ENCODE results near the gene AMPD1.

The AMPD1 gene

DNA sequence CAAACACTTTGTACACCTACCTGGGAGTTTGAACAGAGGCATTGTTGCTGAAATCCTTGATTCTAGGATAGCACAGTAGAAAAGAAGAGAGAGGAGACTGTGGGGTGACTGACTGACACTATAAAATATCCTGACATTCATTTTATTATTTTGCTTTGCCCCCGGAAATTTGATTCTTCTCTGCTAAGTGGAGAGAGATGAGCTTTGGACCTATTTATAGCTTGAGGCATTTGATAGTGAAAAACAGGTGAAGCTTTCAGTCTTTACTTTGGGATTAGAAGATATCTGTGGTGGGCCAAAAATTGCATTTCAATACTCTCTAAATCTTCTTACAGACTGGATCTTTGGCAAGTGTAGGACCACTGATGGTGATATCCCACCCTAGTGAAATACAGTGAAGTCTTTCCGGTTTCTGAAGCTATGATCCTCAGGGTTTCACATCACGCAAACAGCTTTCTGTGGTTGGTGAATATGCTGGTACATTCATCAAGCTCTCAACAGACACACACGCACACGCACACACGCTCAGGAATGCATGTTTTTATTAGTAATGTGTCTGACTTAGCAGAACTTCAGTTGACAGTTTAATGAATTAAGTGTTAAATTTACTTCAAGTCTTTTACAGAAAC is at the start of gene AMPD1:
TSS of gene AMPD1 (minus strand) at position 117 of the 629 bp plus-strand sequence. CDS start at position 42, 75 bp downstream.
- Mint-ChIP-seq H3K36me3 (no peaks in the 10 kb centered on the region), H3K27me3 (peaks cover 7% of the 10 kb centered on the region in 2 donors), H3K4me3 (no peak within 1 kb of the TSS), H3K27ac (no peak within 1 kb of the TSS), H3K9me3 (no peaks in the 10 kb centered on the region), H3K4me1 (no peaks in the 10 kb centered on the region)
- ATAC-seq (replicated peaks) (no peak), DNase-seq (no peak)

DNA sequence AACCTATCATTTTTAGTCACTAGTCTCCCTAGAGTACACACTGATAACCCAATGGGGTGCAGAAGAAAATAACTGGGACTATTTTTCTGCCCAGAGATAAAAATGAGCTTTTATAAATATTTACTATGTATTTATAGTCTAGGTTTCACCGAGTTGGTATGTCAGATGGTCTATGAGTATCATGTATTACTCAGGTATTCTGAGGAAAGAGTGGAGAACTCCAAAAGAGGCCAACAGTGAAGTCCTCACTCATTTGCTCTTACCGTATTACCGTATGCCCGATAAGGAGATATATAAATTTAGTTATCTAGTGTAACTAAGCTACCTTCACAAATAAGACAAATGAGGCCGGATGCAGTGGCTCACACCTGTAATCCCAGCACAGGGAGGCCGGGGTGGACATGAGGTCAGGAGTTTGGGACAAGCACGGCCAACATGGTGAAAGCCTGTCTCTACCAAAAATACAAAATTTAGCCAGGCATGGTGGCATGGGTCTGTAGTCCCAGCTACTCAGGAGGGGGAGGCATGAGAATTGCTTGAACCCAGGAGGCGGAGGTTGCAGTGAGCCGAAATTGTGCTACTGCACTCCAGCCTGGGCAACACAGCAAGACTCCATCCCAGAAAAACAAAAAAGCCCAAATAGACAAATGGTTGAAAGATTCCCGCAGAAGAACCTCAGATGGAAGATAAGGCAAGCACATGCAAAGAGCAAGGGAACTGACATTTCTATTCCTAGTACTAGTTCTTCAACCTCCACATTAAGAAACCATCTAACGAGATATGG is 46.8 kb upstream of the AMPD1 start:
- peaks cover 23 to 34% of the 10 kb centered on the region in 2 donors for H3K4me1 Mint-ChIP-seq
- H3K4me3 Mint-ChIP-seq: no peak overlapping the region
- ATAC-seq (replicated peaks): no peak
- H3K36me3 Mint-ChIP-seq: peaks cover 21 to 35% of the 10 kb centered on the region in 2 donors
- H3K27ac Mint-ChIP-seq: peak overlapping the region; percentile 37
- H3K9me3 Mint-ChIP-seq: no peaks in the 10 kb centered on the region
- no peaks in the 10 kb centered on the region for H3K27me3 Mint-ChIP-seq
- DNase-seq: no peak

DNA sequence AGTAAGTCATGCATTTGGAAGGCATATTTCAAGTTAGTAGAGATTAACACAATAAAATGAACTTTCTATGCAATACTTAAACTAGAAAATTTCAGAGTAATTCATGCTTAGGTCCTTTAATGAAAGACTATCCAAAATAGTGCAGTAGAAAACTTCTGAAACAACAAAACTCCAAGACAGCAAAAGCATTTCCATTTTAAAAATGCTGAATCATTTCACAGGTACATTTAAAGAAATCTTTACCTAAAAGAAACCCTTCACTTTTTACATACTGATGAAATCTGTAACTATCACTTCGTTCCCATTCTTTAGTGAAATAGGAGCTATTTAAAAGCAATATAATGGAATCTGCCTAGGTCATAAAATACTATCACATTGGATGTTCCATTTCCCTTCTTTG is 45.0 kb upstream of the AMPD1 start:
- DNase-seq: no peak
- peaks cover 10 to 22% of the 10 kb centered on the region in 2 donors for H3K4me1 Mint-ChIP-seq
- peaks cover 32 to 42% of the 10 kb centered on the region in 2 donors for H3K36me3 Mint-ChIP-seq
- H3K27ac Mint-ChIP-seq: no peak overlapping the region
- no peaks in the 10 kb centered on the region for H3K27me3 Mint-ChIP-seq
- no peak overlapping the region for H3K4me3 Mint-ChIP-seq
- ATAC-seq (replicated peaks): no peak
- no peaks in the 10 kb centered on the region for H3K9me3 Mint-ChIP-seq

DNA sequence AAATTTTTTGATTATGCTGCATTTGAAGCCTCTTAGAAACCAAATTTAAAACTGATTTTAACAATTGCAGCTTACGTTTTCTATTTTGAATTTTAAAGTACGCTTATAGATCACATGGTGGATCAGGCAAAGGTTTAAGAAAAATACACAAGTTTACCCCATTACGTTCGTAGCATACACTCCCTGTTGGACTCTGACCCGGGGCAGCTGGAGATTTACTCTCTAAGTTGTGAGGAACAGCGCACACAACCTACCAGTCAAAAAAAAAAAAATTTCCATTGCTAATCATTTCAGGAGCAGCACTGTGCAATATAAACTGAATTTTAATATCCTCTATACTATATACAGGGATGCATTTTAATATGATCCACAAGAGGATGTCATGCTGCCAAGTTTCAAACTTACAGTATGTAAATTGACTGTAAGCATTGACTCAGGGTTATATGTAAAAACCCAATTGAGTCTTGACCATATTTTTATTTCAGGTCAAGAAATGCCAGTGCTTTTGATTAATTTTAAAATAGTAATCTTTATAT is 42.0 kb upstream of the AMPD1 start:
- Mint-ChIP-seq H3K27me3 (no peaks in the 10 kb centered on the region), H3K27ac (no peak overlapping the region), H3K36me3 (peaks cover 28 to 32% of the 10 kb centered on the region in 2 donors), H3K9me3 (no peaks in the 10 kb centered on the region), H3K4me3 (no peak overlapping the region), H3K4me1 (peaks cover 6 to 13% of the 10 kb centered on the region in 2 donors)
- DNase-seq (no peak), ATAC-seq (replicated peaks) (no peak)

DNA sequence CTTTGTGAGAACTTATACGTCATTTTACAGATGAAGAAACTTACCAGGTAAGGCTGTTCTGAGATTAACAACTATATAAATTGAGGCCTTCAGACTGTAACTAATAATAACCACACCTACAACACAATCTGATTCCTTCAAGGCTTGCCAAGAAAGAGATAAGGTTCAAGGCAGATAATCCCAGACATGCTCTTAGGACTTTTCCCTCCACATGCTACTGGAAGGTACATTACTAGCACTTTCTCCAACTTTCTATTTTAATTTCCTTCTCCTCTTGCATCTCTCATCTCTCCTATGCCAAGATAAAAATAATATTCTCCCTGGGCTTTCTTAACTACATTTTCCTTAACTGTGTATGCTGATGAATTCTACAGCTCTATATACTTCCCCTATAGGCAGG is 40.1 kb upstream of the AMPD1 start:
- DNase-seq: no peak
- Mint-ChIP-seq H3K9me3 (no peaks in the 10 kb centered on the region), H3K4me1 (peaks cover 0 to 7% of the 10 kb centered on the region in 2 donors), H3K27me3 (no peaks in the 10 kb centered on the region), H3K4me3 (no peak overlapping the region), H3K36me3 (peaks cover 27 to 31% of the 10 kb centered on the region in 2 donors), H3K27ac (no peak overlapping the region)
- no peak for ATAC-seq (replicated peaks)

DNA sequence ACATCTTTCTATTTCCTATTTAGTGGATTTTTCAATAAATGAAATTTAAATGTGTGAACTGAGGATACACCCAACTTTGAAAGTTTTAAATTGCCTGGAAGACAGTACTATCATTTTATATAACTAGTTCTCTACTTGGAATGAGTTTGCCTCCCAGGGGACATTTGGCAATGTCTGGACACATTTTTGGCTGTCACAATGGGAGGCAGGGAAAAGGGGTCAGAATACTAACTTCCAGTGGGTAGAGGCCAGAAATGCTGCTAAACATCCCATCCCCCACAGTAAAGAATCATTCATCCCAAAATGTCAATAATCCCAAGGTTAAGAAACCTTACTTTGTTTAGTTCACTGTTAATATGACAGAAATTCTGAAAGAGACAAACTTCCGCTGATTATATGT is 34.4 kb upstream of the AMPD1 start:
- Mint-ChIP-seq H3K27me3 (no peaks in the 10 kb centered on the region), H3K4me1 (no peaks in the 10 kb centered on the region), H3K9me3 (no peaks in the 10 kb centered on the region), H3K27ac (no peak overlapping the region), H3K4me3 (no peak overlapping the region), H3K36me3 (peaks cover 27 to 47% of the 10 kb centered on the region in 2 donors)
- no peak for DNase-seq
- ATAC-seq (replicated peaks): no peak

DNA sequence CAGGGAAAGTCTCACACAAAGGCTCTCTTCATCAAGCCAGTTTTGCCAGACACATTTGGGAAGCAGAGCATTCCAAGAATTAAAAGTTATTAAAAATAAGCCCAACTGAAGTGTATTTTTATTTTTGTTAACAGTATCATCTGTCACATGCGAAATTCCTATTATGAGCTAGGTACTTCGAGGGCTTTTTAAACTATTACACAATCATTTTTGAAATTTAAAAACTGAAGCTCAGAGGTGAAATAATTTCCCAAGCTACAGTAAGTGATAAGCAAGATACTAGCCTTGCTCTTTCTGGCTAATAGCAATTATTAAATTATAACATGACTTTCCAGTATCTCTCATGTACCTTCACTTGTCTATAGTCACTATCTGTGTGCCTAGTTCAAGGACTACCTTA is 33.2 kb upstream of the AMPD1 start:
- no peak for ATAC-seq (replicated peaks)
- DNase-seq: no peak
- Mint-ChIP-seq H3K4me3 (no peak overlapping the region), H3K4me1 (no peaks in the 10 kb centered on the region), H3K27me3 (no peaks in the 10 kb centered on the region), H3K9me3 (no peaks in the 10 kb centered on the region), H3K36me3 (peaks cover 28 to 53% of the 10 kb centered on the region in 2 donors), H3K27ac (no peak overlapping the region)

DNA sequence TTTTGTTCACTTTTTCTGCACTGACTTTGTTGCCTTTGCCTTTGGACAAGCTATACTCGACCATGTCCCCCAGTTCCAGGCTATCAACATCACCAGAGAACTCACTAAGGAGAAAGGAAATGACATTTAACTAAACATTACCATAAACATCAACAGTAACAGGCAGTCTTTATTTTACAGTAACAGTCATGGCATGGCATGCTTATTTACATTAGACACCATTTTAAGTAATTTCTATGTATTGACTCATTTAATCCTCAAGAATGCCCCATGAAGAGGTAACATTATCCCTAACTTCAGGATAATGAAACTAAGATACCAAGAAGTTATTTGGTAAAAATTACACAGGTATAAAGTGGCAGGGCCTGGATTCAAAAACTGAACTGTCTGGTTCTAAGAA is 29.9 kb upstream of the AMPD1 start:
- H3K9me3 Mint-ChIP-seq: no peaks in the 10 kb centered on the region
- peak overlapping the region; percentile 59 for H3K27ac Mint-ChIP-seq
- no peak for ATAC-seq (replicated peaks)
- DNase-seq: no peak
- H3K4me3 Mint-ChIP-seq: no peak overlapping the region
- H3K4me1 Mint-ChIP-seq: no peaks in the 10 kb centered on the region
- H3K27me3 Mint-ChIP-seq: no peaks in the 10 kb centered on the region
- peaks cover 37 to 62% of the 10 kb centered on the region in 2 donors for H3K36me3 Mint-ChIP-seq

DNA sequence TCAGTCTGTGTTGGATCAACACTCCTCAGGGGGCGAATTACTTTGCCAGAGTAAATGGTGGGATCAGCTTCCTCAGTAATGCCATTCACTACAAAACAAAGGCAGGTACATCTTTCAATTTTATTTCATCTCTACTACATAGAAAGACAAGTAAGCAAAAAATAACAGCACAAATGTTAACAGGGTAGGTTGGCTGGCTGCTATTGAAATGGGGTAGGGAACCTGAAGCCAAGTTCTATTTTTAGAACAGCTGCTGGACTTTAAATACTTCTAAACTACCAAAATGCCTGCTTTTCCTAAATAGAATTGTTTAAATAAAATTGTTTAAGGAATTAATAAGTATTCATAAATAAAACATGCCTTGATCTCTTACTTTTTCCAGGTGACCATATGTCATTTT is 28.6 kb upstream of the AMPD1 start:
- H3K27ac Mint-ChIP-seq: peak overlapping the region; percentile 63
- DNase-seq: no peak
- peaks cover 42 to 63% of the 10 kb centered on the region in 2 donors for H3K36me3 Mint-ChIP-seq
- no peaks in the 10 kb centered on the region for H3K27me3 Mint-ChIP-seq
- ATAC-seq (replicated peaks): no peak
- H3K4me3 Mint-ChIP-seq: no peak overlapping the region
- no peaks in the 10 kb centered on the region for H3K9me3 Mint-ChIP-seq
- peaks cover 2 to 8% of the 10 kb centered on the region in 2 donors for H3K4me1 Mint-ChIP-seq

DNA sequence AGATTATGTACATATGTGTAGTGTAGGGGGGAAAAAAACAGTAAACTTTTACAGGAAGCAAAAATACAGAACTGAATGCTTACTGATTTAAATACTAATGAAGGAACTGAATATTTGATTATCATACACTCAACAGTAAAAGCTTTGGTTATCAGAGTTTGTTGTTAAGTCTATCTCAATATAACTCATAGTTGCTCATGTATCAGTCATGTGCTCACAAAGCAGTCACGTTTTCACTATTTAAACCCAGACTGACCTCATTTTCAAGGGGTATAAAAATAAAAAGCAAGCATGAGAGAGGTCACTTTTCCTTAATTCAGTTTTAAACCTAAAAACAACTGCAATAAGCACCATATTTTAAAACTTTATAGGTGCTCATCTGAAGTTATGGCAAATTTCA is 28.1 kb upstream of the AMPD1 start:
- DNase-seq (no peak), ATAC-seq (replicated peaks) (no peak)
- no peak overlapping the region for H3K4me3 Mint-ChIP-seq
- H3K9me3 Mint-ChIP-seq: no peaks in the 10 kb centered on the region
- H3K27me3 Mint-ChIP-seq: no peaks in the 10 kb centered on the region
- H3K36me3 Mint-ChIP-seq: peaks cover 46 to 67% of the 10 kb centered on the region in 2 donors
- H3K4me1 Mint-ChIP-seq: peaks cover 2 to 12% of the 10 kb centered on the region in 2 donors
- no peak overlapping the region for H3K27ac Mint-ChIP-seq

DNA sequence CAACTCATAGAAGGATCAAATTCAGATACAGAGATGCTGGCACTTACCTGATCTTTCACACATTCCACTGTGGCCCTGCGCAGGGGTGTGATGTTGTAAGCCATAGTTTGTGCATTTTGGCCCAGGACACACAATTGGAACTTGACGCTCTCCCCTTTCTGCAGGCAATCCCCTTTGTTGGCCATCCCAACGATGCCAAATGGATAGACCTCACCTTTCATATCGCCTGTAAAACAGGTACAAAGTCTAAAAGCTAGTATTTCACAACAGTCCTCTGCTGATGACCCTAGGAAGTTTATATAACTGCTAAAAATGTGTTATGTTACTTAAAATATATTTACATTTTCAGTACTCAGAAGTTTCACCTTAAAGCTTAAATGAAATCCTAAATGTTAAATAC is 25.1 kb upstream of the AMPD1 start:
- Mint-ChIP-seq H3K4me3 (no peak overlapping the region), H3K27ac (no peak overlapping the region), H3K27me3 (no peaks in the 10 kb centered on the region), H3K36me3 (peaks cover 46 to 56% of the 10 kb centered on the region in 2 donors), H3K4me1 (peaks cover 4 to 13% of the 10 kb centered on the region in 2 donors), H3K9me3 (no peaks in the 10 kb centered on the region)
- ATAC-seq (replicated peaks) (no peak), DNase-seq (no peak)

DNA sequence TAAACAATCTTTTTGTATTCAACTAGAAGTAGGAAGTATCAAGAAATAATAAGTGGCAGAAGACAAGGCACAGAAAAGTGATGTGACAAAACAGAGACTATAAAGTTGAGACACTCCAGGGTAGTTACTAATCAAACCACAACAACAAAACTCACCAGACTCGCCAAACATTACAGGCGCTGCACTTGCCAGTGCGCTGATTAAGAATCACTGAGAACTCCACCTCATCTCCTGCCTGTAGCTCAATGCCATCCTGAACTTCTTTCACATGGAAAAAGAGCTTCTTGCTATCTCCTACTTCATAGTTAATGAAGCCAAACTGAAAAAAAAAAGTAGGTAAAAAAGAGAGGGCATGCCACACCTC is 24.1 kb upstream of the AMPD1 start:
- DNase-seq (no peak), ATAC-seq (replicated peaks) (no peak)
- no peaks in the 10 kb centered on the region for H3K27me3 Mint-ChIP-seq
- no peak overlapping the region for H3K4me3 Mint-ChIP-seq
- peak overlapping the region; percentile 38 for H3K27ac Mint-ChIP-seq
- peaks cover 42 to 49% of the 10 kb centered on the region in 2 donors for H3K36me3 Mint-ChIP-seq
- H3K9me3 Mint-ChIP-seq: no peaks in the 10 kb centered on the region
- peaks cover 4 to 13% of the 10 kb centered on the region in 2 donors for H3K4me1 Mint-ChIP-seq

DNA sequence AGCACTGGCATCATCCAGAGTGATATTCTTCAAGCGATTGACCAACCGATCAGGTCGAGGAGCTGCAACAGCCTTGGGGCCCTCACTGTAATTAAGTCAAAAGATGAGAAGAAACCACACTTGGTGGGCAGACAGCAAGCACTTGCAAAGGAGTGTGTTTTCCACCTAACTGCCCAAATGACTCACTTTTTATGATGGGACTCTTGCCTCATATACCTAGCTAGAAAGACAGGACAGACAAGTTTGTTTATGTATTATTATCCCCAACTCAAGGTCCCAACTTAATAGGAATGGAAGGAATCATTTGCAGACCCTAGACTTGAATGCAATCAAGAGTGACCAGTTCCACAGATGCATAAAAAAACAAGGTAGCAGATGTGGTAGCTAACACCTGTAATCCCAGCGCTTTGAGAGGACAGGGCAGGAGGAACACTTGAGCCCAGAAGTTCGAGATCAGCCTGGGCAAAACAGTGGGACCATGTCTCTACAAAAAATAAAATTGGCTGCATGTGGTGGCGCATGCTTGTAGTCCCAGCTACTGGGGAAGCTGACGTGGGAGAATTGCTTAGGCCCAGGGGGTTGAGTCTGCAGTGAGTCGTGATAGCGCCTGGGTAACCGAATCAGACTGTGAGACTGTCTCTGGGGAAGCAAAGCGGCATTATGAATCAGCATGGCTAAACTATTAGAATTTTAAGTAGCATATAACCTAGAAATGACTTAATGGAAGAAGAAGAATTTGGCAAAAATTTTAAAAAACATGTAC is 23.5 kb upstream of the AMPD1 start:
- ATAC-seq (replicated peaks): no peak
- H3K27ac Mint-ChIP-seq: peak overlapping the region; percentile 38
- no peak overlapping the region for H3K4me3 Mint-ChIP-seq
- peaks cover 38 to 43% of the 10 kb centered on the region in 2 donors for H3K36me3 Mint-ChIP-seq
- peaks cover 4 to 13% of the 10 kb centered on the region in 2 donors for H3K4me1 Mint-ChIP-seq
- no peak for DNase-seq
- H3K27me3 Mint-ChIP-seq: no peaks in the 10 kb centered on the region
- no peaks in the 10 kb centered on the region for H3K9me3 Mint-ChIP-seq
